GM18511 (cell line): ENCODE data around the gene ABCA9.
"Not testable (repeated sequence)": the region's sequence is repeated elsewhere in the genome, so short reads cannot be mapped to it uniquely, and the experiment has no call there.

ENCODE experiments used
- ATAC-seq: cut with Tn5 transposase; IDR thresholded peaks from one replicate; pipeline ENCODE4 v1.9.1; 2021; ENCODE audit warnings: mild to moderate bottlenecking, moderate library complexity; ENCODE audit not compliant: unreplicated experiment

Gene ABCA9

GRCh38 chr17:68959117-68959516 lies 101.6 kb downstream of the ABCA9 start:
- not testable (repeated sequence) for ATAC-seq

GRCh38 chr17:68957944-68958343 lies 102.8 kb downstream of the ABCA9 start:
- ATAC-seq: no peak

GRCh38 chr17:68955181-68955841 lies 105.4 kb downstream of the ABCA9 start, which contains the start of gene ABCA8:
Gene ABCA8, minus strand, starts transcription at chr17:68955392. Its CDS starts 13,358 bp downstream, at chr17:68942034.
- ATAC-seq: no peak

GRCh38 chr17:68954146-68954896 lies 106.4 kb downstream of the ABCA9 start:
- ATAC-seq: no peak

- ATAC-seq: no peak
Measured at GRCh38 chr17:68953340-68953997, 107.3 kb downstream of the ABCA9 start.

GRCh38 chr17:68950725-68951124 lies 110.0 kb downstream of the ABCA9 start:
- ATAC-seq: no peak

GRCh38 chr17:68947868-68948267 lies 112.9 kb downstream of the ABCA9 start:
- not testable (repeated sequence) for ATAC-seq

GRCh38 chr17:68944435-68945035 lies 116.2 kb downstream of the ABCA9 start:
- ATAC-seq: no peak

GRCh38 chr17:68943812-68944182 lies 116.9 kb downstream of the ABCA9 start:
- not testable (repeated sequence) for ATAC-seq

- ATAC-seq: no peak
Measured at GRCh38 chr17:68943123-68943811, 117.5 kb downstream of the ABCA9 start.

- ATAC-seq: no peak
Measured at GRCh38 chr17:68942389-68942788, 118.3 kb downstream of the ABCA9 start.

GRCh38 chr17:68941761-68942160 lies 119.0 kb downstream of the ABCA9 start:
- no peak for ATAC-seq

- ATAC-seq: no peak
Measured at GRCh38 chr17:68939195-68939594, 121.5 kb downstream of the ABCA9 start.

GRCh38 chr17:68937890-68938514 lies 122.7 kb downstream of the ABCA9 start:
- no peak for ATAC-seq

GRCh38 chr17:68927516-68927915 lies 133.2 kb downstream of the ABCA9 start:
- no peak for ATAC-seq

GRCh38 chr17:68924793-68925720 lies 135.7 kb downstream of the ABCA9 start:
- ATAC-seq: no peak
